GM23338 (cell line): Measurements from ENCODE around the gene PLAGL1.

ENCODE experiments used
- CREB1 ChIP-seq: fragments of 250-450 bp; sonication (Bioruptor Pico); IDR thresholded peaks from 2 replicates; pipeline ENCODE4 v1.5.0; 2020; ENCODE audit warnings: low read depth, mild to moderate bottlenecking, moderate library complexity
- EZH2 ChIP-seq: fragments of 200-600 bp; sonication (generic); IDR thresholded peaks from one replicate; pipeline ENCODE4 v1.8.0; 2017; ENCODE audit warnings: antibody characterized with exemption, mild to moderate bottlenecking, low read depth; ENCODE audit not compliant: unreplicated experiment
- EZH2phosphoT487 ChIP-seq: fragments of 200-600 bp; sonication (generic); IDR thresholded peaks from one replicate; pipeline ENCODE4 v1.8.1; 2018; ENCODE audit warnings: antibody characterized with exemption; ENCODE audit not compliant: unreplicated experiment
- JUNB ChIP-seq: IDR thresholded peaks from one replicate; pipeline ENCODE4 v1.6.1; 2016; ENCODE audit warnings: antibody characterized with exemption; ENCODE audit not compliant: unreplicated experiment
- POLR2AphosphoS5 ChIP-seq: IDR thresholded peaks from 2 replicates; pipeline ENCODE4 v1.6.1; 2016; ENCODE audit warnings: antibody characterized with exemption, low read depth
- STAT1 ChIP-seq: IDR thresholded peaks from one replicate; pipeline ENCODE4 v1.6.1; 2016; ENCODE audit warnings: antibody characterized with exemption; ENCODE audit not compliant: unreplicated experiment
- ZNF331 ChIP-seq: fragments of 250-450 bp; sonication (Bioruptor Pico); IDR thresholded peaks from 2 replicates; pipeline ENCODE4 v1.5.0; 2020; ENCODE audit warnings: low read depth, mild to moderate bottlenecking, moderate library complexity
- TF ChIP-seq, protein P1 (sequence below), 2 experiments: fragments of 200-600 bp in 1 of 2; sonication (generic) in 1 of 2; conservative IDR thresholded peaks; 2 replicates each; pipeline versions ENCODE4 v1.5.1 to v1.6.1; 2016 to 2017; ENCODE audit warnings: antibody characterized with exemption in 2 of 2, low read depth in 2 of 2, mild to moderate bottlenecking in 2 of 2, moderate library complexity in 1 of 2
- TF ChIP-seq, protein P2 (sequence below): IDR thresholded peaks from one replicate; pipeline ENCODE4 v1.6.1; 2018; ENCODE audit warnings: antibody characterized with exemption; ENCODE audit not compliant: unreplicated experiment

- TF ChIP-seq EZH2 (no peak), CREB1 (CRISPR knock-in tag) (no peak), POLR2AphosphoS5 (peak; percentile 67), EZH2phosphoT487 (no peak), STAT1 (no peak), JUNB (no peak), ZNF331 (CRISPR knock-in tag) (no peak)
- TF ChIP-seq, protein P1, sequence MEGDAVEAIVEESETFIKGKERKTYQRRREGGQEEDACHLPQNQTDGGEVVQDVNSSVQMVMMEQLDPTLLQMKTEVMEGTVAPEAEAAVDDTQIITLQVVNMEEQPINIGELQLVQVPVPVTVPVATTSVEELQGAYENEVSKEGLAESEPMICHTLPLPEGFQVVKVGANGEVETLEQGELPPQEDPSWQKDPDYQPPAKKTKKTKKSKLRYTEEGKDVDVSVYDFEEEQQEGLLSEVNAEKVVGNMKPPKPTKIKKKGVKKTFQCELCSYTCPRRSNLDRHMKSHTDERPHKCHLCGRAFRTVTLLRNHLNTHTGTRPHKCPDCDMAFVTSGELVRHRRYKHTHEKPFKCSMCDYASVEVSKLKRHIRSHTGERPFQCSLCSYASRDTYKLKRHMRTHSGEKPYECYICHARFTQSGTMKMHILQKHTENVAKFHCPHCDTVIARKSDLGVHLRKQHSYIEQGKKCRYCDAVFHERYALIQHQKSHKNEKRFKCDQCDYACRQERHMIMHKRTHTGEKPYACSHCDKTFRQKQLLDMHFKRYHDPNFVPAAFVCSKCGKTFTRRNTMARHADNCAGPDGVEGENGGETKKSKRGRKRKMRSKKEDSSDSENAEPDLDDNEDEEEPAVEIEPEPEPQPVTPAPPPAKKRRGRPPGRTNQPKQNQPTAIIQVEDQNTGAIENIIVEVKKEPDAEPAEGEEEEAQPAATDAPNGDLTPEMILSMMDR (conservative IDR thresholded peaks at IDR 0.05; ENCODE audit: low read depth in 2 of 2): no peak
- TF ChIP-seq, protein P2, sequence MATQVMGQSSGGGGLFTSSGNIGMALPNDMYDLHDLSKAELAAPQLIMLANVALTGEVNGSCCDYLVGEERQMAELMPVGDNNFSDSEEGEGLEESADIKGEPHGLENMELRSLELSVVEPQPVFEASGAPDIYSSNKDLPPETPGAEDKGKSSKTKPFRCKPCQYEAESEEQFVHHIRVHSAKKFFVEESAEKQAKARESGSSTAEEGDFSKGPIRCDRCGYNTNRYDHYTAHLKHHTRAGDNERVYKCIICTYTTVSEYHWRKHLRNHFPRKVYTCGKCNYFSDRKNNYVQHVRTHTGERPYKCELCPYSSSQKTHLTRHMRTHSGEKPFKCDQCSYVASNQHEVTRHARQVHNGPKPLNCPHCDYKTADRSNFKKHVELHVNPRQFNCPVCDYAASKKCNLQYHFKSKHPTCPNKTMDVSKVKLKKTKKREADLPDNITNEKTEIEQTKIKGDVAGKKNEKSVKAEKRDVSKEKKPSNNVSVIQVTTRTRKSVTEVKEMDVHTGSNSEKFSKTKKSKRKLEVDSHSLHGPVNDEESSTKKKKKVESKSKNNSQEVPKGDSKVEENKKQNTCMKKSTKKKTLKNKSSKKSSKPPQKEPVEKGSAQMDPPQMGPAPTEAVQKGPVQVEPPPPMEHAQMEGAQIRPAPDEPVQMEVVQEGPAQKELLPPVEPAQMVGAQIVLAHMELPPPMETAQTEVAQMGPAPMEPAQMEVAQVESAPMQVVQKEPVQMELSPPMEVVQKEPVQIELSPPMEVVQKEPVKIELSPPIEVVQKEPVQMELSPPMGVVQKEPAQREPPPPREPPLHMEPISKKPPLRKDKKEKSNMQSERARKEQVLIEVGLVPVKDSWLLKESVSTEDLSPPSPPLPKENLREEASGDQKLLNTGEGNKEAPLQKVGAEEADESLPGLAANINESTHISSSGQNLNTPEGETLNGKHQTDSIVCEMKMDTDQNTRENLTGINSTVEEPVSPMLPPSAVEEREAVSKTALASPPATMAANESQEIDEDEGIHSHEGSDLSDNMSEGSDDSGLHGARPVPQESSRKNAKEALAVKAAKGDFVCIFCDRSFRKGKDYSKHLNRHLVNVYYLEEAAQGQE: no peak
Observed at GRCh38 chr6:143969077-143969476, 39.0 kb downstream of the PLAGL1 start.
